Transverse colon (tissue), 4 donors: Measurements from ENCODE around the gene PSG4.
A peak's percentile ranks its signal among the peaks of the same experiment; 100 is the strongest.
"Not testable (repeated sequence)": the region's sequence is repeated elsewhere in the genome, so short reads cannot be mapped to it uniquely, and the experiment has no call there.

Experiments
- EP300 ChIP-seq: sonication (generic); formaldehyde crosslinking; IDR thresholded peaks from one replicate; pipeline ENCODE4 v1.6.1; 2017; ENCODE audit warnings: antibody characterized with exemption, low read depth
- POLR2A ChIP-seq: fragments of 450-650 bp; IDR thresholded peaks from one replicate; pipeline ENCODE4 v1.6.1; 2016; ENCODE audit warnings: antibody characterized with exemption, mild to moderate bottlenecking, moderate library complexity
- POLR2AphosphoS5 ChIP-seq, 3 donors: sonication (generic); formaldehyde crosslinking; IDR thresholded peaks; one replicate each; pipeline ENCODE4 v1.6.1; 2016; ENCODE audit warnings: antibody characterized with exemption in 3 of 3
- TF ChIP-seq, protein P1 (sequence below), 5 experiments: fragments of 200-600 bp in 3 of 5; fragments of 450-650 bp in 2 of 5; sonication (generic) in 3 of 5; IDR thresholded peaks; 1 replicate in 2 of 5; 2 replicates in 3 of 5; pipeline ENCODE4 v1.5.1; 2016 to 2017; ENCODE audit warnings: antibody characterized with exemption in 5 of 5, inconsistent platforms in 3 of 5, mild to moderate bottlenecking in 2 of 5, moderate library complexity in 1 of 5

DNA sequence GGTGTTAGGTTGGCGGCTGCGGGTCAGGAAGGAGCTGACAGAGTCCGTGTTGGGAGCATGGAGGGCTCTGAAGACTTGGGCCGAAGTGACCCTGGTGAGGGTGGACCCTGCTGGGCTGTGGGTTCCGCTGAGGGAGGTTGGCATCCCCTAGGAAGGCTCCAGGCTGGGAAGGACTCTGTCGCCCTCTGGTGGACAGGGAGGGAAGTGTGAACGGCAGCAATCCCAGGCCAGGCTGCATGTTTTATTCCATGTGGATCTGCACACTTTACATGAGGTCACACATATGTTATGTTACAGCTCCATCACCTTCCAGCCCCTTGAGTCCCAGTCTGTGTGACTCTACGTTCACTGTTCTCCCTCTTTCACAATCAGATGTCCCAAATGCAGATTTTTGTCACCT lies 1.7 kb upstream of the PSG4 start:
- TF ChIP-seq, protein P1, sequence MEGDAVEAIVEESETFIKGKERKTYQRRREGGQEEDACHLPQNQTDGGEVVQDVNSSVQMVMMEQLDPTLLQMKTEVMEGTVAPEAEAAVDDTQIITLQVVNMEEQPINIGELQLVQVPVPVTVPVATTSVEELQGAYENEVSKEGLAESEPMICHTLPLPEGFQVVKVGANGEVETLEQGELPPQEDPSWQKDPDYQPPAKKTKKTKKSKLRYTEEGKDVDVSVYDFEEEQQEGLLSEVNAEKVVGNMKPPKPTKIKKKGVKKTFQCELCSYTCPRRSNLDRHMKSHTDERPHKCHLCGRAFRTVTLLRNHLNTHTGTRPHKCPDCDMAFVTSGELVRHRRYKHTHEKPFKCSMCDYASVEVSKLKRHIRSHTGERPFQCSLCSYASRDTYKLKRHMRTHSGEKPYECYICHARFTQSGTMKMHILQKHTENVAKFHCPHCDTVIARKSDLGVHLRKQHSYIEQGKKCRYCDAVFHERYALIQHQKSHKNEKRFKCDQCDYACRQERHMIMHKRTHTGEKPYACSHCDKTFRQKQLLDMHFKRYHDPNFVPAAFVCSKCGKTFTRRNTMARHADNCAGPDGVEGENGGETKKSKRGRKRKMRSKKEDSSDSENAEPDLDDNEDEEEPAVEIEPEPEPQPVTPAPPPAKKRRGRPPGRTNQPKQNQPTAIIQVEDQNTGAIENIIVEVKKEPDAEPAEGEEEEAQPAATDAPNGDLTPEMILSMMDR (IDR thresholded peaks at IDR 0.05), result peak; percentile 36 to 59 (median 51)
- not testable (repeated sequence) for TF ChIP-seq POLR2A; POLR2AphosphoS5 (IDR thresholded peaks at IDR 0.05); EP300
